GM19023 (cell line): ENCODE data around the gene FARP2.
"Not testable (repeated sequence)": the region's sequence is repeated elsewhere in the genome, so short reads cannot be mapped to it uniquely, and the experiment has no call there.

Experiments
- ATAC-seq: cut with Tn5 transposase; IDR thresholded peaks from one replicate; pipeline ENCODE4 v1.9.1; 2021; ENCODE audit warnings: mild to moderate bottlenecking, moderate library complexity; ENCODE audit not compliant: unreplicated experiment

FARP2 gene

DNA sequence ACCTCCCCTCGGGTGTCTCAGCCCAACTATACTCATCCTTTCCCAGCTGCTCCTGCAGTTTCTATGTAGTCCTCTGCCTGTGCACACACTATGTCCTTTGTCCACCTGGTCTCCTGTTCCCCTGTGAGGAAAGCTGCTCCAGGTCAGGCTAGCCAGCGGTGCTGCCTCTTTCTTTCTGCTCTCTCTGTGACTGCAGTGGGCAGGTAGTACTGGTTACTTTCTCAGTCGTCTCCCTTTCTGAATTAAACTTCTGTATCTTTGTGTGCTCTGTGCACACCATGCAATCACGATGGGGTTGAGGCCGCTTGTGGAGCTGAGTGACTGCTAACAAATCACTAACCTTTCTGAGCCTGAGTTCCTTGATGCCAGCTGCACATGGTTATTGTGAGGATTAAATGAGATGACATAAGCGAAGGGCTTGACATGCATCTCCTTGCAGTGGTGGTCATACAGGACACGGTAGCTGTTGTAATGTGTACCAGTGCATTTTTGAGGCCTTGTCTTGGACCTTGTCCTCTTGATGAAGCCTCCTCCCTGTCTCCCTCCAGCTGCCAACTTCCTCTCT lies 3.5 kb downstream of the FARP2 start:
- no peak for ATAC-seq

DNA sequence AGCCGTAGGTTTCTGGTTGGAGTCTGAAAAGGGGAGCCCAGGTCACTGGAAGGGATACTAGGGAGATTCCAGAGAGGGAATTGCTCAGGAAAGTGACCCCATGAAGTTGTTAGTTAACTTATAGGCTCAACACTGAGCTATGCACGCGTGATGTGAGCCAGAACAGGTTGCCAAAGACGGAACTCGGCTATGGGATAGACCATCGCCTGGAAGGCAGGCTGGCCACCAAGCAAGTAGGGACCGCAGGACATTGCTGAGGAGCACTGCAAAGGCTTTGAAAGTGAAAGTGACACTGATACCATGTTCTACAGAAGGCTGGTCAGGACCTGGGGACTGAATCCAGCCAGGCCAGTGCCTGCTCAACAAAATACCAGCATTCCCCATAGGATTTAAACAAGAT lies 7.3 kb downstream of the FARP2 start:
- ATAC-seq = no peak

GRCh38 chr2:241364781-241365180 lies 8.7 kb downstream of the FARP2 start:
- ATAC-seq = no peak

DNA sequence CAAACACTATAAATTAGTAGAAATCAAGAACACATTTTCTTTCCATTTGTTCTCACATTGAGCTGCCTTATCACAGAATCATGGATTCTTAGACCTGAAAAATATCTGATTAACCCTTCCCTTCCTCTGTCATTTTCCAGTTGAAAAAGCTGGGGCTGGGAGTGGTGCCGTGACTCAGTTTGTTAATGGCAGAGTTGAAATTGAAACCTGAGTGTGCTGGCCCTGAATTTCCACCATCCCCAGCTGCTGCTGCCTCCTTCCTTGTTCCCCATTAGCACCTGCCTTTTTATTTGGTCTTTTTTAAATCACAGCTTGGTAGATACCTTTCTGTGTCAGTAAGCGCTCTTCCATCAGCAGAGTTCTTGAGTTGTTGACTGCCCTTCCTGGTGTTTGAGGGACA lies 10.6 kb downstream of the FARP2 start:
- no peak for ATAC-seq

DNA sequence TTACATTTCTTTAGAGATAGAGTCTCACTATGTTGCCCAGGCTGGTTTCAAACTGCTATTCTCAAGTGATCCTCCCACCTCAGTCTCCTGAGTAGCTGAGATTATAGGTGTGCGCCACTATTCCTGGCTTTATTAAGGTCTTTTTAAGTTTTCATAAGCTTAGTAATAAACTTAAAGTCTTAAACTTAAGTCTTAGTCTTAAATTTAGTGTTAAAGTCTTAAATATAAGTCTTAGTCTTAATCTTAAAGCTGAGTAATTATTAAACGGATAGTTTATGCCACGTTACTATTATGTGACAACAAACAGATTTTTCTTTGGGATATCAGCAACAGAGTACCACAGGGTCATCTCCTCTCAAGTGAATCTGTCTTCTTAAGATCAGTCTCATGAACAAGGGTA lies 12.6 kb downstream of the FARP2 start:
- ATAC-seq = no peak

- no peak for ATAC-seq
These were observed 16.4 kb downstream of the FARP2 start for GRCh38 chr2:241372361-241372992.

DNA sequence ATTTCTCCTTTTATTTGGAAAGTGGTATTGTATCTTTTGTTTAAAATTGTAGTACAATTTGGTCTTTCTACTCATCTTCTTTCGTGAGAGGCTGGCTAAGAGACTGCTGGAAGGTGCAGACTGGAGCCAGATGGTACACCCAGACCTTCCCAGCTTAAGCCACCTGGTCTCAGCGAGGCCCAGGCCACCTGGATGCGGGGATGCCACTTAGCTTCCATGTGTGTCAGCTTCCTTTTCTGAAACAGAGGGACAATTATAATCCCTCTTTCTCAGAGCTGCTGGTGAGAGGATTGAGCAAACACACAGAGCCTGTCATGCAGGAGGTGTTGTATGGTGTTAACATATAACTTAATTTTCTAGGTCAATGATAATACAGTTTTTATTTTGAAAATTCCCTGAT lies 17.4 kb downstream of the FARP2 start:
- ATAC-seq = no peak

DNA sequence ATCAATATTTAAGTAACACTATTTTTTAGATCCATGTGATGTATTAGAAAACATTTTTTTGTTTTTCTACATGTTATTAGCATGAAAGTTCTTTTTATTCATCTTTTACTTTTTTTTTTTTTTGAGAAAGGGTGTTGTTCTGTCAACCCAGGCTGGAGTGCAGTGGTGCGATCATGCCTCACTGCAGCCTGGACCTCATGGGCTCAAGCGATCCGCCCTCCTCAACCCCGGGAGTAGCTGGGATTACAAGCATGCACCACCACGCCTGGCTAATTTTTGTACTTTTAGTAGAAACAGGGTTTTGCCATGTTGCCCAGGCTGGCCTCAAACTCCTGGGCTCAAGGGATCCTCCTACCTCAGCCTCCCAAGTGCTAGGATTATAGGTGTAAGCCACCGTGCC lies 17.8 kb downstream of the FARP2 start:
- ATAC-seq = not testable (repeated sequence)

DNA sequence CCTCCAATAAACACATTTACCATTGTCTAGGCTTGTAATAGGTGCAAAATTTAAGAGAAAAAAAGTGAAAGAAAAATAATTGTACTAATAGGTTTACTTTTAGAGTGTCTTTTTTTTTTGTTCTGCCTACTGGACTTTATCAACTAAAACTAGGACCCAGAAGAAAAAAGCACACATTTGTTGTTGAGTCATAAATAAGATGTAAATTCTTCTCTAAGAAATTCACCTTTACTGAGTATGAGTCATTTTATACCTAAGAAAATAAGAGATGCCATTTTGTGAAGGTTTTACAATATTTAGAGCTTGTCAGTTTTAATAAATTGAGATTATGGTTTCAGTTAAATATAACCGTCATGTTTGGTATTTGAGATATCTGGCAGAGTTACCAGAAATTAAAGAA lies 19.2 kb downstream of the FARP2 start:
- ATAC-seq = no peak

DNA sequence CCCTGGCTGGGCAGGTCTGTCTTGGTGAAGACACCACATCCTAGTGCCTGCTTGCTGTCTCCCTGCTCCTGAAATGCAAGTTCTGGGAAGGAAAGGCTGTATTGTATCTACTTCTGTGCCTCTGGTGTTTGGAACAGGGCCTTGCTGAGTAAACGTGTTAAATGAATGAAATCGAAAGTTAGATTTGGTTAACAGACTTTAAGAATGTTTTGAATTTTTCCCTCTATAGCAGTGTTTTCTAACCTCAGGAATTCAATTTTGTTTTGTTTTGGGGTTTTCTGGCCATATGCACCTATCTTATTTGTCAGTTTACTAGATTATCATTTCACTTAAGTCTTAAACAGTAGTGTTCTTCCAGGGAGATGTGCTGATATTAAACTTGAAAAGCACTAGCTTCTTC lies 20.7 kb downstream of the FARP2 start:
- ATAC-seq = no peak

GRCh38 chr2:241378816-241379215 lies 22.7 kb downstream of the FARP2 start:
- ATAC-seq = no peak

DNA sequence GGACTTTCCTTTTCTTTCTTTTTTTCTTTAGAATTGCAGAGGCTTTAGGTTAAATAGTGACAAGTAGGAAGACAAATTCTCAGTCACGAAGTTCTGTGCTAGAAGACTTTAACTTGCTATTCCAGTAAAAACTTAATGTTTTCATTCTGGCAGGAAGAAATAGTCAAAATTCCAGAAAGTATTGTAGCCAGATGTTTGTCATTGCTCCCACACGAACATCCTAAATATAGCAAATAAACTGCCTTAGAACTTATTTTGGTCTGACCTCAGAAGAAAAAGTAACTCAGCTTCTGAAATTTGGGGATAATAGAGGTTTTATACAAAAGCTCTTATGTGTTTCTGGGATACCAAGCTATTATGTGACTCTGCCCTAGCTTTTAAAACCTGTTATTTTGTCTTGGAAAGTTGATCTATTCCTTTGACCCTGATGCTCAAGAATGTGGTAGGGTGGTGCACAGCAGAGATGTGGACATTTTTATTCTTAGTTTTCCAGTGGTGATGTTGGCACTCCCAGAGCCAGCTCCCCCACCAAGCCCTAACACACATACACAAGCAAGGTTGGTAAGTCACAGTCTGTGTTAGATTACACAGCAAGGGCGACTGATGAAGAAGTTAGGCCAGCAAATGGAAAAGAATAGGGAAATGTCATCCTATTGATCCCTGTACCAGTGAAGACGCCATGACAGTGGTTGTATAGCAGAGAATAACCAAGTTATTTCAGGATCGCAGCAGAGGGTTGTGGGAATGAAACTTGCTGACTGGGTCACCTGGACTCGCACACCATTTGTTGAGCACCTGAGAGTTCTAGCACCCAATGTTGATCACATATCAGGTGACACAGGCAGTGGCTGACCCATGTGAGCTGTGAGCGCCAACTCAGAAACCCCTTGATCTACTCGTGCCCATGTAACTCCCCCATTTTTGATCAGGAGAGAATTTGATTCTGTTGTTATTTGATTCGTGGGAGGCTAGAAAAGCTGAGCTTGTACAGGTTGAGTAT lies 23.7 kb downstream of the FARP2 start:
- ATAC-seq = no peak

DNA sequence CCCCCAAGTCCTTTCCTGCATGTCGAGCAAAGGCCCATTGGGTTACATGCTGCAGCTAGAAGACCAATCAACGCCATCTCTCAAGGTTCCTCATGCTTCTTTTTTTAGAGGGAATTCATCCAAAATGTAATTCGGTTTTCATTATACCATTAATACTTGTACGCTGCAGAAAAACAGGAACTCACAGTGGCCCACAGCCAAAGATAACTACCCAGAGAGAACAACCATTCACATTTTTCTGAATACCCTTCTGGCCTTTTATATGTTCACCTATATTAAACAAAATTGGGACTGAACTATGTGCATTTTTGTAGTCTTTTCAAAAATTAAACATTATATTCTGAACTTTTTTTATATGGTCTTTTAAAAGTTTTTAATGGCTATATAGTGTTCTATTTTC lies 25.8 kb downstream of the FARP2 start:
- ATAC-seq = no peak

DNA sequence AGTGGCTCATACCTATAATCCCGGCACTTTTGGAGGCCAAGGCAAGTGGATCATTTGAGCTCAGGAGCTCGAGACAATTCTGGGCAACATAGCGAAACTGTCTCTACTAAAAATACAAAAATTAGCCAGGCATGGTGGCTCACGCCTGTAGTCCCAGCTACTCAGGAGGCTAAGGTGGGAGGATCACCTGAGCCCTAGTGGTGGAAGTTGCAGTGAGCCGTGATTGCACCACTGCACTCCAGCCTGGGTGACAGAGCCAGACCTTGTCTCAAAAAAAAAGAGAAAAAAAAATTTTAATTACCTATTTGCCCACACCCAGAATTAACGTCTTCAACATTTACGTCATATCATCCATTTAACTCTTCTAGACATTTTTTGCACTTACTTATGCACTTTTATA lies 29.4 kb downstream of the FARP2 start:
- ATAC-seq = not testable (repeated sequence)

- no peak for ATAC-seq
These were observed 30.4 kb downstream of the FARP2 start for GRCh38 chr2:241386519-241386918.

DNA sequence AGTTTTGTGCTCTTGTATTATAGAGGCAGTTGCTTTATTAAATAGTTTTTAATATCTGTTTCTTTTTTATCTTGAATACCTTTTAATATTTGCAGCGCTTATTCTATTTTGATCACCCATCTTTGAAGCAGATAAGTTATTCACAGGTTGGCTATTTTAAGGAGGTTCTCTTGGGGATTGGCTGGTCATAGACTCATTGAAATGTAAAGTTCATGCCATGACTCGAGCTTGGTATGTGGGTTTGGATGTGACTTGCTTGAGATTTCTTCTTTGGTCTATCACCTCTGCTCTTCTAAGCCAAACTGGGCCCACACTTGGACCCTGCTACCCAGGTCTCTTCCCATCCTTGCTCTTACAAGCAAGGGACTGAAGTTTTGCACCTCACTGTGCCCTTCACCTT lies 33.6 kb downstream of the FARP2 start:
- no peak for ATAC-seq

- peak; percentile 52 for ATAC-seq
These were observed 34.5 kb downstream of the FARP2 start for GRCh38 chr2:241390301-241391206.

- ATAC-seq = no peak
These were observed 36.0 kb downstream of the FARP2 start for GRCh38 chr2:241391892-241392665.

- not testable (repeated sequence) for ATAC-seq
These were observed 36.7 kb downstream of the FARP2 start for GRCh38 chr2:241392753-241393152.
